Hematopoietic multipotent progenitor cell (in vitro differentiated cells): ENCODE results near the gene BUD13. TPM values are rescaled to one million over a fixed set of nuclear protein-coding genes. Genes with fewer than 3 reads are reported as not detected.

ENCODE experiments used
- DNase-seq, 3 donors: peaks; one replicate each; pipeline ENCODE4 v3.0.0-alpha.2; 2011 to 2015; ENCODE audit warnings: low read depth in 2 of 3, low spot score in 2 of 3
- total RNA-seq: library from RNA; depleted of rRNA; stranded (reverse); fragments of >200 nt; gene quantifications from one replicate; pipeline ENCODE4 v1.2.3, GENCODE V29; 2012

Gene BUD13
- total RNA-seq, 1 donor, result 12.1 TPM

DNA sequence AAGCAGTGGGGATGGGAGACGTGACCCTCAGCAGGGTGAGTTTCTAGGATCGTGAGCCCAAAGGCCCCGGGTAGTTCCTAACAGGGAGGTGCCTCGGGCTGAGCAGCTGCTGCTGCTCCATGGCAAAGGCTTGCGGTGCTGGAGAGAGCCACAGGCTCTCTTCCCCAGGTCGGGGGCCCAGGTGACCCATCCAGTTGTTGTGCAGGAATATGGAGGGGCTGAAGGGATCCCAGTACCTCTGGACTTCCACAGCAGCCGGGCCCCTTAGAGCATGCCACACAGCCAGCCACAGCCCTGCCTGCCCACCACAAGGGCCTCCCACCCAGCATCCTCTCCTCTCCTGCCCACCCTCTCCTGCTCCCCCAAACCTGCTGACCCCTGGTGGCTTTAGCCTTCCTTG lies 49.3 kb downstream of the BUD13 start:
- no peak for DNase-seq

- DNase-seq, result no peak
These were observed 50.8 kb downstream of the BUD13 start for GRCh38 chr11:116721988-116722387.

DNA sequence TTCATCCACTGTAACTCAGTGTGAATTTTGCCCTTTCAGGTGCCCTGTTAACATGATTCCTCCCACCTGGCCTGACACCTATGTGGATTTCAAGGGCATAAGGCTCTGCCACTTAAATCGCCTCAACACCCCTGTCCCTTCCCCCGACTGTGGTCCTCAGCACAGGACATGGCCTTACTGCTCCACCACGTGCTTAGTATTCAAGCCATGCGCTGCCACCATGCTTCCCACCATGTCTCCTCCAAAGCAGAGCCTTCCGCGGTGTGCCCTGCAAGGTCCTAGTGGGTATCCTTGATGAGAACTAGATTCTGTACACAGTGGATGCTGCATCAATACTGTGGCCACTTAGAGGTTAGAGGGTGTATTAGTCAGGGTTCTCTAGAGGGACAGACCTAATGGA lies 51.9 kb downstream of the BUD13 start:
- no peak for DNase-seq

DNA sequence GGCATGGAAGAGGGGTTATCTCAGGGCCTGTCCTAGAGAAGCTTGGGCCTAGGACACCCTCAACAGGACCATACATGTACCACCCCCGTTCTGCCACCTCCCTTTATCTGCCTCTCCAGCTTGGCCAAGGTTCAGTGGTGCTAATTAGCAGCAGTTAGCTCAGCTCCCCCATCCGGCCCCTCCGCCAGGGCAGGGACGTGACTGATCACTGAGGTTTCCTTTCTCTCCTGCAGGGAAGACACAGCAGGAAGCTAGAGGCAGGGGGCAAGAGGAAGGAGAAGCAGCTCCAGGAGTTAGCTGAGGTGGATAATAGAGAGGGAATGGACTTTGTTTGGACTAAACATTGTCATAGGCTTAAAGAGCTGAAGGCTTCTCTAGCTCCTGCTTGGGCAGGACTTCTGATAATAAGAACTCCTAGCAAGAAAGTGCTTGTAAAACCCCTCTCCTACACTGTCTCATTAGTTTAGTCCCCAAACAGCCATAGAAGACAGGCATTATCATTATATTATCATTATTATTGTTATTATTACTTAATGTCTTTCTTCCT lies 53.8 kb downstream of the BUD13 start:
- no peak for DNase-seq

DNA sequence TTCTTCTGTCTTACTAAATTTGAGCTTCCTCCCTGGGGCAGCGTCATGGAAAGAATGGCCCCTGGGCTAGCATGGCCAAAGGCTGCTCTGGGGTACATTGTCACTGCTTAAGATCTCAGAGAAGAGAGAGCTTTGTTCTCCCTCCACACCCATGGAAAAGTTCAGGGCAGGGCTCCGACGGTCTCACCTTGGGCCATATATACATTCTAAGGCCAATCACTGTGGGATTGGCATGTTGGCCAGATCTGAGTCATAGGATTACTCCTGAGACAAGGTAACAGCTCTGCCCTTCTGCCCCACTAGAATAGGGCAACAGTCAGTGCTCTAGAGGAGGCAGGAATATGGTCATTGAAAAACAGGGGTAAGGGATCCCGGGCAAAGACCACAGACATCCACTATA lies 56.2 kb downstream of the BUD13 start:
- no peak for DNase-seq

DNA sequence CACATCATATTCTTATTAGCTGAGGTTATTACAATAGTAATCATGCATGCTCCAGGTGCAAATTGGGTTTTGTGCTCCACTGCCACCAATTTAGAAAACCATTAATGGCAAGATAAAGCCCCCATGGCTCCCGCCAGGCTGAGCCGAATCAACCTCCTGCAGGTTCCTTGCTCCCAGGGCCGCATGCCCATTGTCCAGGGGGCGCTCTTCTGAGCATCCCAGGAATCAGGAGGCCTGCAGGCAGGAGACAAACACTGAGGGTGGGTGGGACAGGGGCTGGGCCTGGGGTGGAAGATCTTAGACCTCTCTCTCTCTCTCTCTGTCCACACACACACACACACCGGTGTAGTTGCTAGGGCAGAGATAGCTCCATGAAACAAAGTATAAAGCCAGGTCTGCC lies 57.4 kb downstream of the BUD13 start:
- no peak for DNase-seq

GRCh38 chr11:116714902-116715301 lies 57.9 kb downstream of the BUD13 start:
- no peak for DNase-seq

GRCh38 chr11:116712428-116712827 lies 60.4 kb downstream of the BUD13 start:
- no peak for DNase-seq

DNA sequence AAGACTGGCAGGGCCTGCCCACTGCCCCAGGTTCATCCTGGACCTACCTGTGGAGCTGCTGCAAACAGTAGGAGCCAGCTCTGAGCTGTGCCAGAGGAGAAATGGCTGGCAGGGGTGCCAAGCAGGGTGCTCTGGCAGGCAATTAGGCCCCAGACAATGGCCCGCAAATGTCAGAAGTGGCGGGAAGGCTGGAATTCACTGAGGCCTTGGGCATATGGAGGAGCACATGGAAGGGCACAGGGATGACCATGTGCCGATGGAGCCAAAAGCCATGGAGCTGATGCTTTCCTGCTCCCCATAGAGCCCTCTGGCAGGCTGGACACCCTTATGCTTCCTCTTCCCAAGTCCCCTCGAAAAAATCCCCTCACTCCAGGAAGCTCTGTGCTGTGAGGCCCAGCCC lies 62.0 kb downstream of the BUD13 start:
- DNase-seq, result no peak

- DNase-seq, result no peak
These were observed 62.6 kb downstream of the BUD13 start for GRCh38 chr11:116710001-116710674.

DNA sequence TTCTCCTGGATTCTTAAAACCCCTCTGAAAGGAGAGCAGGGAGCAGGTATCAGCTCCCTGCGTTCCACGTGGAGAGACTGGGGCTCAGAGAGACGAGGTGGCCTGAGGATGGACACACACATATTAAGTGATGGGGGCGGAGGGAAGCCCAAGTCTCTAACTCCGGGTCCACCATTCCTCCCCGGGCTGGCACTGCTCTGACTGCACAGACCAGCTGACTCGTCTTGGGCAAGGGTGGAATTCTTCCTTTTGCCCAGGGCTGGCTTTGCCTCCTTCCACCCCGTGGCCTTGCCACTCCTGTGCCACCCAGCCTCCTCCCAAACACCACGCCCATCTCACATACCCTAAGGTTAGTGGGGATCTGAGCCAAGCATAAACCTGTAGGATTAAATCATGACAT lies 65.0 kb downstream of the BUD13 start:
- no peak for DNase-seq

DNA sequence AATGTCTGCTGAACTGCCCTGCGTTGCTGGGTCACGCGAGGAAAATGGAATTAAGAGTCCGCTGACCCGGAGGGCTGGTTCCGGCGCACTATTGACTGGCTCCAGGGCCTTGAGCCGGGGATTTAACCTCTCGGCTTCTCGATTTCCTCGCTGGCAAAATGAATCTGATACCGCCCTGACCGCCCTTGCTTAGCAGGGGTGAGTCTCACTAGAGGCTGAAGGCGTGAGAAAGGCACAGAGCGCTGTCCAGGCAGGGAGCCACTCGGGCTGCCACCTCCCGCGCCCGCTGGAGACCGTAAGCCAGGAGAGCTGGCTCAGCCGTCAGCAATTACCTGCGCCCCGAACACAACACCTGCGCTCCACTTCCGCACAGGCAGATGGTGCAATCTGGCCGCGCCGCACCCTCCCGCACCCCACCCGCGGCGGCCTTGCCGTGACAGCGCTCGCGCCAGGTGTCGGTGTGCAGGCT lies 65.6 kb downstream of the BUD13 start:
- no peak for DNase-seq

DNA sequence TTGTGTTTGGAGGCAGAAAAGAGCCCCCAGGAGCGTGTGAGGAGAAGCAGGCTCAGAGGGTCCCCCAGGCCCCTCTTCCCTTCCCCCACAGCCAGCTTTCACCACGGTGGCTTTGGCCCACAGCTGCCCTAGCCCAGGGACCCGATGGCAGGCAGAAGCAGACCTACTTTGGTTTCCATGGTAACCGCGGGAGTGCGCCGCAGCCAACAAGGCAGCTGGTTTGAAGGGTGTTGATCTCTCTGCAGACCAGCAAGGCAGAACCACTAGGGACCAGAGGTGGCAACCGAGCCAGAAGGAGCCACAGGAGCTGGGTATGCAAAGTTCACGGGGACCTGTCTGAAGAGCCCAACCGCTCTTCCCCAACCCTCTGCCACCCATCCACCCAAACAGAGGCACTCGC lies 69.4 kb downstream of the BUD13 start:
- peak in 2 of 3 donors; percentile 19 to 50 for DNase-seq

DNA sequence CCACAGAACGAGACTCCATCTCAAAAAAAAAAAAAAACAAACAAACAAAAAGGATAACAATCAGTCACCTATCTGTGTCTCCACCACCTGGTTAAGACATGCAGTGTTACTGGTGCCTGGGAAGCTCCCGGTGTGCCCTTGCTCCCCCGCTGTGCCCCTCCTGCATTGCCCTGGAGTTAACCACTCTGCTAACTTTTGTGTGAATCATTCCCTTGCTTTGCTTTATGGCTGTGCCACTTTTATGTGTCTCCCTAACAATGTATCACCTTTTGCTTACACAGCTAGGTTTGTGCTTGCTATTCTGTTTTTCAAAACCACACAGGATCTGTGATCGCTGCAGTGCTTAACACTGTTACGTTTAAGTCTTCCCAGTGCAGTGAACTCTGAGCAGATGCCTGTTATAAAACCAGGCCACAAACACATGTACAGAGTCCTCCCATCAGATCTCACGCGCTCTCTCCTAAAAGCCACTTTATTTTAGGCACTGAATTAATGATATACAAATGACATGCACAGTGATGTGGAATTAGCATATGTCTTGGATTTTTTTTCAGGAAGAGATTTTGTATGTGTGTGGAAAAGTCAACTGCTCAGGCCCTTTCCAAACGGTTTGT lies 69.9 kb downstream of the BUD13 start:
- DNase-seq, result no peak

GRCh38 chr11:116701876-116702275 lies 70.9 kb downstream of the BUD13 start:
- no peak for DNase-seq

DNA sequence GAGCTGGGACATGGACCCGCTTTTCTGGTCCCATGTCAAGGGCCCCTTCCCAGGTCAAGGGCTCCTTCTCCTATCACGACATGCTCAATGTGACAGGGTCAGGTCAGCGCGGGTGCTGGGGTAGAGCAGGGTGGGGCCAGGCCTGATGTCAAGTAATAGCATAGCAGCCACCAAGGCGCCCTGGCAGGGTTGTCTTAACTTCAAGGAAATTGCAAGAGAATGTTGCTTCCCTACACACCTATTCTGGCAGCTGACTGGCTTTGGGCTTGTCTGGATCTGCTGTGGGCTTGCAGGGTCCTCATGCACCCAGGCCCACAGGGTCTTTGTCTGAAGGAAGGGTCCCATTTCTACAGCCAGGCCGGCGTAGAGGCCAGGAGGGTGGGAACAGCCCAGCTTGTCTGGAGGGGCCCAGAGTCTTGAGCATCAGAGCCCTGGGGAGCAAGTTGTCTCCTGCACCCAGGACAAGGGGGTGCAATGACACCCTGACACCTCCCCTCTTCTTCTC lies 71.4 kb downstream of the BUD13 start:
- DNase-seq, result no peak

DNA sequence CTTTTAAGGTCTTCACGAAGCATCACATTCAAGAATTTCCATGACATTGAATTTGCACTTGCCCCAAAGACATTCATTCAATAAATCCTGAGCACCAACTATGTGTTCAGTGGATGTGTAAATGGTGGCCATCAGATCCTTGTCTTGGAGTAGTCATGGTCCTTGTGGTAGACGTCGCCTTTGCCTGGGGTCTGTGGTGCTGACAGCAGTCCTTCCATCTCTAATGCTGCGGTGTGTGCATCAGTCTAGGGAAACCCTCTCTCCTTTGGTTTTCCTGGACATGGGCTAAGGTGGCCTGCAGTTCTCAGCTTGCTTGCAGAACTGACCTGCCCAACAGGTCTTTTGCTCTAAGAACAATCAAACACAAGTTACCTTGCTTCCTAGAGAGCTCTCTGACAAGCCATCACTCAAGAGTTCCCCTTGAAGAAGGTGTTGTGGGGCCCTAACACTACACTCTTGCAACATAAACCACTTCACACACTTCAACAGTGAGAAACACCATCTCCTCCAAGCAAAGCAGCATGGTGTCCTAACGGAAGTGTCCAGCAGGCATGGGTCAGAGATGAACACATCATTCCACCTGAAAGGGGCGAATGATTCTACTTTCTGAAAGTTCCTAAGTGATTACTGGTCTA lies 72.1 kb downstream of the BUD13 start:
- no peak for DNase-seq

Other genes with a start within 250 kb of the BUD13 start
- gene ZPR1, start 15.0 kb upstream of the BUD13 start, total RNA-seq, result 20.2 TPM
- gene APOA5, start 18.9 kb upstream of the BUD13 start, total RNA-seq, result not detected
- gene APOA4, start 50.3 kb upstream of the BUD13 start, total RNA-seq, result not detected
- gene APOC3, start 56.9 kb upstream of the BUD13 start, total RNA-seq, result not detected
- 0.54 TPM for gene APOA1, start 64.6 kb upstream of the BUD13 start, total RNA-seq